SKM-1 treated with dmso at 0.1 percent for 144 hours (cell line): ENCODE measurements around the gene CPA4.
"Not testable (repeated sequence)": the region's sequence is repeated elsewhere in the genome, so short reads cannot be mapped to it uniquely, and the experiment has no call there.

ENCODE experiments used
- DNase-seq: peaks from one replicate; lab custom pipeline; 2025; ENCODE audit not compliant: unreplicated experiment; lab: John Stamatoyannopoulos, UW

Gene CPA4

GRCh38 chr7:130299866-130300265, 6.9 kb downstream of the CPA4 start:
- DNase-seq, result no peak

DNA sequence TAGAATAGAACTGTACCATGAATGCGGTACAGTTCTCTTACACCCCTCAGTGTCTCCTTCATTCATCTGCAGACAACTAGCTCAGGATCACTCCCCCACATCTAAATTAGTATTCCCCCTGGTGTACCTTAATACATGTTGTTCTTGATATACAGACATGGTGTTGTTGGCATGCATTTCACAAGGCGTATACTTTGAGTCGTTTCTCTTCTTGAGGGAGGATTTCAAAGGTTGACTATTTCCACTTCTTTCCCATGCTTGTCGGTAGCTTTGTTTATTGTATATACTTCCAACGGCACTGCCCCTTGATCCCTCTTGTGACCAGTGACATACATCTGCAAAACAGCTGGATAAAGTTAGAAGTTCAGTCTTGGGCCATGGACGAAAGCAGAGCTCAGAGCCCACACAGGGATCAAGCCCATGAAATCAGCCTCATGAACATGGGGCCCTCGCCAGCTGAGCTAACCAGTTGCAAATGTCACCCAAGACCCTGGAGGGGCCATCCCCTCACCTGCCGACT, 8.6 kb downstream of the CPA4 start:
- DNase-seq, result no peak

DNA sequence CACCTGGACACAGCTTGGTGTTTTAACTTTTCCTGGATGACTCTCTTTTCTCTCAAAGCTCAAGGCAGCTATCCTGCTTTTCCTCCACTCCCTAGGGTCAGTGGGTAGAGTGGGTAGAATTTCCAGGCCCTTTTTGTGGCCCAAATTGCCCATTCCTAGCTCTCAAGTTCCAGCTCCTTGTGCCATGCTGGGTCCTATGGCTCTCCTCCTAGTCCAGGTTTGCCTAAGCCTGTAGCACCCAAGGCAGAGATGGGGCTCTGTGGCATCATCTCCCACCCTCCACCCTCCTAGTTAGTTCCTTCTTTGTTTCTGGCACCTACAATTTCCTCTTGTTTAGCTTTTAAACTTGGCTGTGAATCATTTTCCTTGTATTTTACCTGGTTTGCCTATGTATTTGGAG, 9.7 kb downstream of the CPA4 start:
- DNase-seq, result no peak

GRCh38 chr7:130303127-130303526, 10.2 kb downstream of the CPA4 start:
- no peak for DNase-seq

DNA sequence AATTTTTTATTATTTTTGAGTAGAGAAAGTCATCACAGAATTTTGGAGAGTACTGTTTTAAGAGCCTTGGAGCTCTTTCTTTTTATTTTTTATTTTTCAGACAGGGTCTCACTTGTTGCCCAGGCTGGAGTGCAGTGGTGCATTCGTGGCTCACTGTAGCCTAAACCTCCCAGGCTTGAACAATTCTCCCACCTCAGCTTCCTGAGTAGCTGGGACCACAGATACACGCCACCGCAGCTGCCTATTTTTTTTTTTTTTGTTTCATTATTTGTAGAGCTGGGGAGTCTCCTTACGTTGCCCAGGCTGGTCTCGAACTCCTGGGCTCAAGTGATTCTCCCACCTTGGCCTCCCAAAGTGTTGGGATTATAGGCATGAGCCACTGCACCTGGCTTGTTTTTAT, 10.6 kb downstream of the CPA4 start:
- DNase-seq, result no peak

GRCh38 chr7:130303982-130304381, 11.0 kb downstream of the CPA4 start:
- no peak for DNase-seq

- DNase-seq, result no peak
Measured at GRCh38 chr7:130304878-130305277, 11.9 kb downstream of the CPA4 start.

DNA sequence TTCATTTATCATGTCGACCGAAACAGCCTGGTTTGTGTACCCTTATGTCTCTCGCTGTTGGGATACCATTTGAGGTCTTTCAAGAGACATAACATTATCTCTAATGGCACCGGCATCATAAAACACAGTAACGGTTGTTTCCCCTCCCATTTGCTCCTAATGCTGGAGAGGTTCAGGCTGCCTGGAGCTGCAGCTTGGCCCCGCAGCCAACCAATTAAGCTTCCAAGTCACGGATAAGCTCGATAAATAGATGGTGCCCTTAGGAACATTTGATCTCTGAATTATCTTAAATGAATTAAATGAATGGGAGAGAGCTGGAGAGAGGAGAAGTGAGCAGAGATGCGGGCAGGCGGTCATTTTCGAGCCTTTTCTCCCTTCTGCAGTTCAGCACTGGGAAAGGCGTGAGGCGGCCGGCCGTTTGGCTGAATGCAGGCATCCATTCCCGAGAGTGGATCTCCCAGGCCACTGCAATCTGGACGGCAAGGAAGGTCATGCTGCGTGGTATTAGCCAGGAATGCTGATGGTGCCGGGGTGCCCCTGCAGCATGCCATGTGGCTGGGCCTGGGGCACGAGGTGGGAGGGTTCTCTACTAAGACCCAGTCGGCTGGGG, 12.6 kb downstream of the CPA4 start:
- DNase-seq, result no peak

DNA sequence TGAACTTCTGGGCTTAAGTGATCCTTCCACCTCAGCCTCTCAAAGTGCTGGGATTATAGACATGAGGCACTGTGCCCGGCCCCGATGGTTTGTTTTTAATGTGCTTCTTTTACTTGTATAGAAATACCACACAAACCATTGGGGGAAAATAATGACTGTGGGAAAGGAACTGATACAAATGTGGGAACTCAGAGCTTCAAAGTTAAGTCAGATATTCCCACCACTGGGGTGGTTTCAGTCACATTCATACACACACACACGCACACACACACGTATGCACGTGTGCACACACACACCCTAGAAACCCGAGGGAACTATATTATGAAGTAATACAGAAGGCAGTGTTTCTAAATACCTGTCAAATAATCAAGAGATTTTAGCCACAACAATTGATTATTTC, 17.0 kb downstream of the CPA4 start:
- DNase-seq, result no peak

DNA sequence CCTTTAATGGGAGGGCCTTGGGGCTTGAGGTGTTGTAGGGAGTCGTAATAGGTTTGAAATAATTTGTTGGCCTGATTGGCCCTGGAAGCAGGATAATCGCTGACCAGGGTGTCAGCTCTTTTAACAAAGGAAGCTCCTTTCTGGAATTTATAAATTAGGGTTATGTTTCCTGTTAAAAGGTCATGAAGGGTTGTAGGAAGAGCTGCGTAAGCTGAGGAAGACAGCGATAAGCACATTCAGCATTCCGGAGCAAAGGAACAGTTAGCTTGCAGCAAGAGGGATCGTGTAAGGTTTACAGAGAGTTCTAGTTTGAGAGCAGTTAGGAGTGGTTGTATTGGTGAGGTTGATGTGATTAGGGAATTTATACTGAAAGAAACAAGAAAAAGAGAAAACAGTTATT, 21.3 kb downstream of the CPA4 start:
- no peak for DNase-seq

- DNase-seq, result no peak
Measured at GRCh38 chr7:130319541-130319940, 26.6 kb downstream of the CPA4 start.

GRCh38 chr7:130321542-130322229, 28.7 kb downstream of the CPA4 start:
- not testable (repeated sequence) for DNase-seq

- DNase-seq, result no peak
Measured at GRCh38 chr7:130322615-130323014, 29.7 kb downstream of the CPA4 start.

DNA sequence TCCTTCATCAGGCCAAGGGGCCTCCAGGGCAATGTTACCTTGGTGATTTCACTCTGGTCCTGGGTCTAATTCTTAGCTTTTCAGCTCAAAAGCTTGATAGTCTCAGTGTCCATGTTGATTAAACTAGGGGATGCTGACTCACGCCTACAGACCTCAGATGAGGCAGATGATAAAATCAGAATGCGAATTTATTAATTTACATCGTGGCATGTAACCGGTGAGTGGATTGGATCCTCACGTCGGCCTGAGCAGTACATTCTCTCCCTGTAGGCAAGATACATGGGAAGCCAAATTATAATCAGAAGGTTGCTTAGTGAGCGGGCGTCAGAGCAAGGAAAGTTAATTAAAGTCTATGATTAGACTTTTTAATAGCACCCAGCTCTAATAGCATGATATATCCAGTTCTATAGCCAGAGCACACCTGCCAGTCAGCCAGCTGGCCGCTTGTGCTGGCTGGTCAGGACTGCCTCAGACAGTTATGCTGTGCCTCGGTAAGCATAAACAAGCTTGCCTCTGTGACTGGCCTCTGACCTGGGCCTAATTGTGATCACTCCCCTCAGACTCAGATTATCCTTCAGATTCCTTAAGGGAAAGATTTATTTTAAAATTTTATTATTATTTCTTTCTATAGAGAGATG, 31.5 kb downstream of the CPA4 start:
- DNase-seq, result no peak

DNA sequence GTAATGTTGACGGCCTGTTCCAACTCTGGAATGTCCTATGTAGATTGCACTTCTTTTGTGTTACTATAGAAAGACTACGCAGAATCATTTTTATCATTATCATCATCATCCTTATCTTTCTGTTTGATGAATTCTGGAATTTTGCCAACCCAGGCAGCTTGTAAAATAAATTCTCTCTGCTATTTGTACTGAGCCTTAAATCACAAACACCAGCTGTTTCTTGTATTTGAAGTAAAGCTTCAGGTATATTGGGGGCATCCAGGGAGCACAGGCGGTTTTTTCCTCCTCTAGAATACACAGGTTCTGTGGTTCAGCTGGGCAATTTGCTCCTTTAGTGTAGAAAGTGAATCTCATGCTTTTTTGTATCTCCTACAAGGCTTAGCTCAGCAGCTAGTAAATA, 36.7 kb downstream of the CPA4 start:
- no peak for DNase-seq

- no peak for DNase-seq
Measured at GRCh38 chr7:130332259-130333053, 39.5 kb downstream of the CPA4 start.

DNA sequence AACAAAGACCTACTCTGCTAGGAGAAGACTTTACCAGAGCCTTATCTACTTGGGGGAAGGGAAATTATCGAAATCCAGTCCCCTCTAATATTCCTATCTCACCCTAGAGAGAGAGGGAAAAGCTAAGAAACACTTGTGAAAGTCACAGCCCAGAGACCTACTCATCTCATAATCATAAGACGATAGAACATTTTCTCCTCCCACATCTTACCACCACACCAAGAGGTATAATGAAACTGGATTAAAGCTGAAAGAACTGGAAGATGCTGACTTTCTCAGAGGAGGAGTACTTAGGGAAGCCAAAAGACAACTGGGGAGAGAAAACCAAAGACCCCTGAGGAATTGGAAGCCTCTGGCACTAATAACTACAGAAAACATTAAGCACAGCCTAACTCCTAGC, 40.9 kb downstream of the CPA4 start:
- DNase-seq, result no peak

DNA sequence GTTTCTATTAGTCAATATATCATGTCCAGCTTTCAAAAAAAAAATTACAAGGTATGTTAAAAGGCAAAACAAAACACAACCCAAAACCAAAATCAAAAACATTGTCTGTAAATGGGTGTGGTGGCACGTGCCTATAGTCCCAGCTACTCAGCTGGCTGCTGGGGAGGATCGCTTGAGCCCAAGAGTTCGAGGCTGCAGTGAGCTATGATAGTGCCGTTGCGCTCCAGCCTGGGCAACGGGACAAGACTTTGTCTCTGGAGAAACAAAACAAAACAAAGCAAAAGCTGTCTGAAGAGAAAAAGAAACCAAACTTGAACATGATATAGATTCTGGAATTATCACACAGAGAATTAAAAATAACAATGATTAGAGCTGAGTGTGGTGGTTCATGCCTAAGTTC, 41.3 kb downstream of the CPA4 start:
- no peak for DNase-seq

- no peak for DNase-seq
Measured at GRCh38 chr7:130337410-130337971, 44.5 kb downstream of the CPA4 start.

GRCh38 chr7:130338233-130338632, 45.3 kb downstream of the CPA4 start:
- DNase-seq, result no peak

GRCh38 chr7:130341882-130342281, 48.9 kb downstream of the CPA4 start:
- DNase-seq, result no peak
